IMR-90 (cell line): ENCODE measurements around the gene PSME2. TPM values are rescaled to one million over a fixed set of nuclear protein-coding genes. Genes with fewer than 3 reads are reported as not detected.

Experiments used
- ATAC-seq: fragments of 200-7000 bp; cut with Tn5 transposase; 2 replicates; pipeline ENCODE4 v1.9.1; 2020; ENCODE audit warnings: low read depth, mild to moderate bottlenecking, moderate library complexity
- BruUV-seq: library from RNA; stranded (reverse); fragments of 400-500 nt; replicated peaks from 2 replicates; lab custom pipeline; 2021; lab: Mats Ljungman, UMichigan
- CTCF ChIA-PET: fragments of 300-600 bp; formaldehyde crosslinking; extraction: SDS; loops from one replicate; lab custom pipeline; 2021; ENCODE audit warnings: antibody characterized with exemption; lab: Yijun Ruan, JAX
- POLR2A ChIA-PET: fragments of 300-600 bp; sonication (Branson Sonifier 250); formaldehyde crosslinking; loops from one replicate; lab custom pipeline; 2022; ENCODE audit warnings: antibody characterized with exemption; ENCODE audit not compliant: unreplicated experiment; lab: Charles Lee
- DNase-seq: peaks from one replicate; pipeline ENCODE4 v3.0.0; 2013
- H2AFZ ChIP-seq: replicated peaks from 2 replicates; pipeline ENCODE3; 2013; ENCODE audit warnings: low read length, mild to moderate bottlenecking; ENCODE audit not compliant: poor library complexity
- H2AK5ac ChIP-seq: 2 replicates; pipeline ENCODE4 v1.6.1; 2013; ENCODE audit warnings: low read depth, low read length, inconsistent platforms
- H2AK9ac ChIP-seq: replicated peaks from 2 replicates; pipeline ENCODE3; 2013; ENCODE audit warnings: mild to moderate bottlenecking, low read depth, low read length, moderate library complexity; ENCODE audit not compliant: poor library complexity
- H2BK120ac ChIP-seq: 2 replicates; pipeline ENCODE4 v1.6.1; 2013; ENCODE audit warnings: low read depth, low read length, inconsistent platforms
- H2BK15ac ChIP-seq: 3 replicates; pipeline ENCODE4 v1.6.1; 2013; ENCODE audit warnings: low read depth, low read length, inconsistent platforms
- H2BK20ac ChIP-seq: 2 replicates; pipeline ENCODE4 v1.6.1; 2013; ENCODE audit warnings: low read depth, mild to moderate bottlenecking, inconsistent platforms, low read length, moderate library complexity
- H2BK5ac ChIP-seq: 2 replicates; pipeline ENCODE4 v1.6.1; 2013; ENCODE audit warnings: mild to moderate bottlenecking, low read depth, low read length, inconsistent platforms; ENCODE audit not compliant: poor library complexity, severe bottlenecking
- H3K14ac ChIP-seq: replicated peaks from 2 replicates; pipeline ENCODE4 v1.6.1; 2013; ENCODE audit warnings: low read depth, low read length, inconsistent platforms
- H3K18ac ChIP-seq: 2 replicates; pipeline ENCODE4 v1.6.1; 2013; ENCODE audit warnings: low read depth, low read length, control low read depth
- H3K23ac ChIP-seq: 2 replicates; pipeline ENCODE4 v1.6.1; 2013; ENCODE audit warnings: low read depth, low read length, inconsistent platforms
- H3K27ac ChIP-seq: 2 replicates; pipeline ENCODE4 v1.5.1; 2013; ENCODE audit warnings: mild to moderate bottlenecking, control low read depth, low read length; ENCODE audit not compliant: insufficient read depth
- H3K27me3 ChIP-seq: 2 replicates; pipeline ENCODE4 v1.6.1; 2013; ENCODE audit warnings: low read length; ENCODE audit not compliant: control insufficient read depth, insufficient read depth
- H3K36me3 ChIP-seq: 2 replicates; pipeline ENCODE4 v1.6.1; 2013; ENCODE audit warnings: low read length, mixed read lengths; ENCODE audit not compliant: control insufficient read depth, insufficient read depth
- H3K4ac ChIP-seq: 2 replicates; pipeline ENCODE4 v1.6.1; 2013; ENCODE audit warnings: low read depth, low read length, inconsistent platforms
- H3K4me1 ChIP-seq: 2 replicates; pipeline ENCODE4 v1.6.1; 2013; ENCODE audit warnings: low read length, mixed read lengths; ENCODE audit not compliant: control insufficient read depth, insufficient read depth
- H3K4me2 ChIP-seq: 2 replicates; pipeline ENCODE4 v1.6.1; 2013; ENCODE audit warnings: low read depth, mild to moderate bottlenecking, control low read depth, low read length, moderate library complexity
- H3K4me3 ChIP-seq: 2 replicates; pipeline ENCODE4 v1.5.1; 2013; ENCODE audit warnings: low read depth, mild to moderate bottlenecking, control low read depth, low read length, moderate library complexity; ENCODE audit not compliant: insufficient read depth
- H3K56ac ChIP-seq: 2 replicates; pipeline ENCODE4 v1.6.1; 2013; ENCODE audit warnings: low read length, inconsistent platforms; ENCODE audit not compliant: insufficient read depth; ENCODE audit errors: extremely low read depth
- H3K79me1 ChIP-seq, 2 experiments: 2 replicates each; pipeline ENCODE4 v1.6.1; 2013; ENCODE audit warnings: low read length in 2 of 2, inconsistent platforms in 1 of 2, low read depth in 1 of 2
- H3K9ac ChIP-seq: 2 replicates; pipeline ENCODE4 v1.6.1; 2013; ENCODE audit warnings: low read depth, low read length, control low read depth
- H3K9me1 ChIP-seq: 2 replicates; pipeline ENCODE4 v1.6.1; 2013; ENCODE audit warnings: low read length, inconsistent platforms; ENCODE audit not compliant: insufficient read depth
- H3K9me3 ChIP-seq: 2 replicates; pipeline ENCODE4 v1.6.1; 2013; ENCODE audit warnings: low read length; ENCODE audit not compliant: control insufficient read depth, insufficient read depth
- H4K20me1 ChIP-seq: 2 replicates; pipeline ENCODE4 v1.6.1; 2013; ENCODE audit warnings: low read length, inconsistent platforms; ENCODE audit not compliant: insufficient read depth
- H4K5ac ChIP-seq: 2 replicates; pipeline ENCODE4 v1.6.1; 2013; ENCODE audit warnings: mild to moderate bottlenecking, low read depth, low read length, control low read depth
- H4K8ac ChIP-seq, 2 experiments: 2 replicates each; pipeline ENCODE4 v1.6.1; 2013; ENCODE audit warnings: low read depth in 2 of 2, low read length in 2 of 2, control low read depth in 1 of 2, inconsistent platforms in 1 of 2
- H4K91ac ChIP-seq: 2 replicates; pipeline ENCODE4 v1.6.1; 2013; ENCODE audit warnings: low read depth, low read length, inconsistent platforms; ENCODE audit not compliant: insufficient read depth
- BHLHE40 ChIP-seq: fragments of 150-350 bp; IDR thresholded peaks from 2 replicates; pipeline ENCODE4 v1.6.1; 2016; ENCODE audit warnings: mild to moderate bottlenecking, low read depth, low read length
- CEBPB ChIP-seq: IDR thresholded peaks from 2 replicates; pipeline ENCODE4 v1.6.1; 2012; ENCODE audit warnings: low read depth, low read length, improper control_type of control experiment
- CHD1 ChIP-seq: IDR thresholded peaks from 2 replicates; pipeline ENCODE4 v1.6.1; 2012; ENCODE audit warnings: low read depth, low read length, improper control_type of control experiment
- CTCF ChIP-seq: conservative IDR thresholded peaks from 2 replicates; pipeline ENCODE4 v1.5.1; 2012; ENCODE audit warnings: mild to moderate bottlenecking, low read depth, low read length, improper control_type of control experiment
- ELK1 ChIP-seq: fragments of 150-350 bp; IDR thresholded peaks from 2 replicates; pipeline ENCODE4 v1.6.1; 2016; ENCODE audit warnings: low read depth, mild to moderate bottlenecking, low read length, moderate library complexity, borderline replicate concordance
- FOS ChIP-seq: fragments of 150-350 bp; IDR thresholded peaks from 2 replicates; pipeline ENCODE4 v1.6.1; 2016; ENCODE audit warnings: low read depth, low read length
- MAFK ChIP-seq: IDR thresholded peaks from 2 replicates; pipeline ENCODE4 v1.6.1; 2012; ENCODE audit warnings: low read depth, low read length, improper control_type of control experiment
- MAZ ChIP-seq: IDR thresholded peaks from 2 replicates; pipeline ENCODE4 v1.6.1; 2012; ENCODE audit warnings: low read depth, mild to moderate bottlenecking, low read length, improper control_type of control experiment, moderate library complexity, borderline replicate concordance
- MXI1 ChIP-seq: IDR thresholded peaks from 2 replicates; pipeline ENCODE4 v1.6.1; 2012; ENCODE audit warnings: low read depth, mild to moderate bottlenecking, low read length, moderate library complexity, borderline replicate concordance
- NFE2L2 ChIP-seq: fragments of 150-350 bp; IDR thresholded peaks from 2 replicates; pipeline ENCODE4 v1.6.1; 2016; ENCODE audit warnings: low read depth, mild to moderate bottlenecking, low read length
- POLR2A ChIP-seq: IDR thresholded peaks from 2 replicates; pipeline ENCODE4 v1.6.1; 2012; ENCODE audit warnings: mild to moderate bottlenecking, low read depth, low read length
- RAD21 ChIP-seq: IDR thresholded peaks from 2 replicates; pipeline ENCODE4 v1.6.1; 2012; ENCODE audit warnings: low read length, improper control_type of control experiment
- RCOR1 ChIP-seq: IDR thresholded peaks from 2 replicates; pipeline ENCODE4 v1.6.1; 2012; ENCODE audit warnings: mild to moderate bottlenecking, low read length, improper control_type of control experiment; ENCODE audit not compliant: insufficient replicate concordance
- RFX5 ChIP-seq: IDR thresholded peaks from 2 replicates; pipeline ENCODE4 v1.8.0; 2012; ENCODE audit warnings: low read depth, mild to moderate bottlenecking, low read length, moderate library complexity
- SMC3 ChIP-seq: fragments of 150-350 bp; IDR thresholded peaks from 2 replicates; pipeline ENCODE4 v1.6.1; 2016; ENCODE audit warnings: low read depth, mild to moderate bottlenecking, antibody characterized with exemption, low read length, moderate library complexity
- WGBS, 2 experiments: methylation state at CpG; one replicate each; pipeline versions ENCODE4 v1.1.5 to v1.1.7; 2013; ENCODE audit warnings: missing lambda C conversion rate in 2 of 2; ENCODE audit not compliant: insufficient read length in 1 of 2; ENCODE audit errors: extremely low coverage in 2 of 2; 5-methylcytosine and 5-hydroxymethylcytosine counted together
- dilution Hi-C: fragments of 300-500 bp; cut with HindIII; formaldehyde crosslinking; loops from one replicate; pipeline ENCODE4 v1.14.3; 2018; ENCODE audit warnings: low sequenced_read_pairs; ENCODE audit not compliant: unreplicated experiment
- in situ Hi-C: fragments of 300-500 bp; cut with MboI; formaldehyde crosslinking; loops from 3 replicates; pipeline ENCODE4 v1.14.3; 2019; ENCODE audit warnings: low sequenced_read_pairs, inconsistent platforms, mixed read lengths
- intact Hi-C: fragments of 100-400 bp; cut with micrococcal nuclease; formaldehyde crosslinking; loops from 2 replicates; pipeline ENCODE4 v1.10.0; 2022
- polyA plus RNA-seq, 3 experiments: library from polyadenylated mRNA; depleted of rRNA; stranded (reverse); fragments of >200 nt; gene quantifications; 2 replicates each; pipeline ENCODE4 v1.2.3, GENCODE V29; 2012; ENCODE audit warnings: low replicate concordance in 1 of 3
- total RNA-seq: library from RNA; depleted of rRNA; stranded (reverse); fragments of >200 nt; gene quantifications from 2 replicates; pipeline ENCODE4 v1.2.3, GENCODE V29; 2012
- TF ChIP-seq, protein P1 (sequence below): fragments of 150-350 bp; IDR thresholded peaks from 2 replicates; pipeline ENCODE4 v1.6.1; 2017; ENCODE audit warnings: mild to moderate bottlenecking, antibody characterized with exemption, low read length, low read depth

The PSME2 gene
- total and polyA plus RNA-seq, 2 of the 4 experiments (the other 2 are of a cell fraction) = 104 to 141 TPM

DNA sequence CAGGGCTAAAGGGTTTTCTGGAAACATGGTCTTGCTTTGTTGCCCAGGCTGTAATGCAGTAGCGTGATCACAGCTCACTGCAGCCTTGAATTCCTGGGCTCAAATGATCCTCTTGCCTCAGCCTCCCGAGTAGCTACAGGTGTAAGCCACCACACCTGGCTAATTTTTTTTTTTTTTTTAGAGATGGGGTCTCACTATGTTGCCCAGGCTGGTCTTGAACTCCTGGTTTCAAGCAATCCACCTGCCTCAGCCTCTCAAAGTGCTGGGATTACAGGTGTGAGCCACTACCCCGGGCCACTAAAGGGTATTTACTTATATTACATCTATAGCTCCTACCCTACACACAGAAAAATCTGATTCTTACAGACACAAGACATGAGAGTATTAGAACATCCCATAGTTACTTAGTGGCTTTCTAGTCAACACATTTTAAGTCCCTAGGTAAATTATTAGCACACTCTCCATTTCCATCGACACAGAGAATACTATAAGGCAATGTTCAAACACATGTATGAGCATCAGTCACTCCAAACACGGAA is 38.0 kb downstream of the PSME2 start:
- no peaks in the 10 kb centered on the region for H3K79me1 ChIP-seq
- H3K9me3 ChIP-seq = no peaks in the 10 kb centered on the region; the same call in 1 of the 2 replicates
- no peaks in the 10 kb centered on the region for H3K4me1 ChIP-seq
- no peak overlapping the region for H2AK9ac ChIP-seq
- no peak overlapping the region for H3K4me2 ChIP-seq
- no peak overlapping the region for H3K4me3 ChIP-seq
- H2BK120ac ChIP-seq = no peak overlapping the region
- intact Hi-C loops (loop anchor here (1.0 kb wide), 2 partner anchors 50 to 94 kb away; no protein-coding TSS in a partner anchor), in situ Hi-C loops (no loop called here), dilution Hi-C loops (no loop called here)
- no peak overlapping the region for H2BK20ac ChIP-seq
- POLR2A ChIA-PET = interaction anchor here (0.7 kb wide), 1 partner anchor 28 kb away, joined by 3 read pairs; no protein-coding TSS in a partner anchor
- ATAC-seq = no peak; the same call in 1 of the 2 replicates
- no peaks in the 10 kb centered on the region for H4K20me1 ChIP-seq
- no peak overlapping the region for H2AK5ac ChIP-seq
- no peak overlapping the region for H3K27ac ChIP-seq
- H2BK15ac ChIP-seq = no peak overlapping the region
- H3K56ac ChIP-seq = no peak overlapping the region
- H3K4ac ChIP-seq = no peak overlapping the region
- no TSS peak for BruUV-seq
- H3K18ac ChIP-seq = no peak overlapping the region
- no peak overlapping the region for H2BK5ac ChIP-seq
- no peaks in the 10 kb centered on the region for H3K27me3 ChIP-seq
- no peak overlapping the region for H4K91ac ChIP-seq
- DNase-seq = no peak
- H4K8ac ChIP-seq = peak overlapping the region in 1 of 2 experiments; percentile 65; a peak in 1 of 4 replicates
- H2AFZ ChIP-seq = peak overlapping the region; percentile 77
- CTCF ChIA-PET = interaction anchor here (0.5 to 3.9 kb wide), 23 partner anchors 10 to 257 kb away, joined by 3 to 41 read pairs (median 4); partner anchors contain the start of genes CARMIL3, EMC9, IRF9 and PCK2
- no peak overlapping the region for H3K23ac ChIP-seq
- H3K9me1 ChIP-seq = no peaks in the 10 kb centered on the region
- H3K36me3 ChIP-seq = peaks cover 6% of the 10 kb centered on the region
- no peak overlapping the region for H3K14ac ChIP-seq
- H4K5ac ChIP-seq = no peak overlapping the region
- TF ChIP-seq, protein P1, sequence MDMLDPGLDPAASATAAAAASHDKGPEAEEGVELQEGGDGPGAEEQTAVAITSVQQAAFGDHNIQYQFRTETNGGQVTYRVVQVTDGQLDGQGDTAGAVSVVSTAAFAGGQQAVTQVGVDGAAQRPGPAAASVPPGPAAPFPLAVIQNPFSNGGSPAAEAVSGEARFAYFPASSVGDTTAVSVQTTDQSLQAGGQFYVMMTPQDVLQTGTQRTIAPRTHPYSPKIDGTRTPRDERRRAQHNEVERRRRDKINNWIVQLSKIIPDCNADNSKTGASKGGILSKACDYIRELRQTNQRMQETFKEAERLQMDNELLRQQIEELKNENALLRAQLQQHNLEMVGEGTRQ = no peak
- no peak for TF ChIP-seq NFE2L2
- no peak for TF ChIP-seq FOS
- no peak for TF ChIP-seq RCOR1
- no peak for TF ChIP-seq MXI1
- no peak for TF ChIP-seq CTCF
- TF ChIP-seq RAD21 = no peak
- TF ChIP-seq CEBPB = no peak
- TF ChIP-seq MAZ = no peak
- no peak for TF ChIP-seq ELK1
- TF ChIP-seq RFX5 = no peak
- TF ChIP-seq POLR2A = no peak
- no peak for TF ChIP-seq CHD1
- TF ChIP-seq BHLHE40 = no peak
- no peak for TF ChIP-seq MAFK
- TF ChIP-seq SMC3 = no peak
- WGBS, 2 experiments = 100% methylated on average over 1 of the region's 5 CpGs; no CpG with 5 or more reads in 1 of the 2 experiments
- no peak overlapping the region for H3K9ac ChIP-seq
